Measurements from ENCODE around the gene TUFT1. TPM values are rescaled to one million over a fixed set of nuclear protein-coding genes. Genes with fewer than 3 reads are reported as not detected.
"Not testable (repeated sequence)": the region's sequence is repeated elsewhere in the genome, so short reads cannot be mapped to it uniquely, and the experiment has no call there.

The TUFT1 gene
- total RNA-seq, 2 experiments from 2014 or later = 3.0 to 4.1 TPM

- intact Hi-C loops (cut with micrococcal nuclease) = loop anchor here (5.0 kb wide), 1 partner anchor 231 kb away; the partner anchor contains the start of gene ZNF687
- ChIA-PET CTCF (no interaction called here), POLR2A (no interaction called here)
- Mint-ChIP-seq H3K36me3 (no peaks in the 10 kb centered on the region), H3K4me1 (ENCODE audit: low read depth) (peaks cover 20% of the 10 kb centered on the region), H3K27ac (no peak overlapping the region), H3K4me3 (no peak overlapping the region), H3K9me3 (no peaks in the 10 kb centered on the region), H3K27me3 (no peaks in the 10 kb centered on the region)
- no peak for DNase-seq
Observed at GRCh38 chr1:151512801-151513625, 27.1 kb upstream of the TUFT1 start.

GRCh38 chr1:151513626-151514121, 26.4 kb upstream of the TUFT1 start:
- H3K9me3 Mint-ChIP-seq = no peaks in the 10 kb centered on the region
- H3K36me3 Mint-ChIP-seq = no peaks in the 10 kb centered on the region
- ChIA-PET POLR2A (no interaction called here), CTCF (no interaction called here)
- peak; percentile 34 for DNase-seq
- H3K27ac Mint-ChIP-seq = no peak overlapping the region
- H3K4me3 Mint-ChIP-seq = no peak overlapping the region
- H3K27me3 Mint-ChIP-seq = no peaks in the 10 kb centered on the region
- intact Hi-C loops (cut with micrococcal nuclease) = loop anchor here (5.0 kb wide), 1 partner anchor 231 kb away; the partner anchor contains the start of gene ZNF687
- peaks cover 20% of the 10 kb centered on the region for H3K4me1 Mint-ChIP-seq (ENCODE audit: low read depth)

- Mint-ChIP-seq H3K27me3 (no peaks in the 10 kb centered on the region), H3K27ac (no peak overlapping the region), H3K9me3 (no peaks in the 10 kb centered on the region), H3K36me3 (no peaks in the 10 kb centered on the region), H3K4me3 (no peak overlapping the region), H3K4me1 (ENCODE audit: low read depth) (peaks cover 20% of the 10 kb centered on the region)
- DNase-seq = no peak
- ChIA-PET CTCF (no interaction called here), POLR2A (no interaction called here)
- intact Hi-C loops (cut with micrococcal nuclease) = loop anchor here (5.0 kb wide), 1 partner anchor 232 kb away; the partner anchor contains the start of gene ZNF687
Observed at GRCh38 chr1:151514366-151514765, 25.7 kb upstream of the TUFT1 start.

GRCh38 chr1:151515265-151515664, 24.8 kb upstream of the TUFT1 start:
- no peak for DNase-seq
- Mint-ChIP-seq H3K27ac (no peak overlapping the region), H3K4me1 (ENCODE audit: low read depth) (peaks cover 20% of the 10 kb centered on the region), H3K27me3 (no peaks in the 10 kb centered on the region), H3K9me3 (no peaks in the 10 kb centered on the region), H3K36me3 (no peaks in the 10 kb centered on the region), H3K4me3 (no peak overlapping the region)
- ChIA-PET POLR2A (no interaction called here), CTCF (no interaction called here)
- intact Hi-C loops (cut with micrococcal nuclease) = no loop called here

GRCh38 chr1:151516031-151516511, 24.0 kb upstream of the TUFT1 start:
- no peak for DNase-seq
- intact Hi-C loops (cut with micrococcal nuclease) = no loop called here
- Mint-ChIP-seq H3K4me3 (no peak overlapping the region), H3K9me3 (no peaks in the 10 kb centered on the region), H3K4me1 (ENCODE audit: low read depth) (peaks cover 18% of the 10 kb centered on the region), H3K27ac (no peak overlapping the region), H3K27me3 (no peaks in the 10 kb centered on the region), H3K36me3 (no peaks in the 10 kb centered on the region)
- ChIA-PET POLR2A (no interaction called here), CTCF (no interaction called here)

GRCh38 chr1:151518431-151518830, 21.7 kb upstream of the TUFT1 start:
- Mint-ChIP-seq H3K4me1 (ENCODE audit: low read depth) (peaks cover 9% of the 10 kb centered on the region), H3K4me3 (no peak overlapping the region), H3K27me3 (no peaks in the 10 kb centered on the region), H3K36me3 (no peaks in the 10 kb centered on the region), H3K9me3 (no peaks in the 10 kb centered on the region), H3K27ac (no peak overlapping the region)
- intact Hi-C loops (cut with micrococcal nuclease) = no loop called here
- ChIA-PET POLR2A (no interaction called here), CTCF (no interaction called here)
- DNase-seq = no peak

- Mint-ChIP-seq H3K4me1 (ENCODE audit: low read depth) (peaks cover 4% of the 10 kb centered on the region), H3K27me3 (no peaks in the 10 kb centered on the region), H3K4me3 (no peak overlapping the region), H3K27ac (no peak overlapping the region), H3K9me3 (no peaks in the 10 kb centered on the region), H3K36me3 (no peaks in the 10 kb centered on the region)
- intact Hi-C loops (cut with micrococcal nuclease) = no loop called here
- ChIA-PET POLR2A (no interaction called here), CTCF (no interaction called here)
- no peak for DNase-seq
Observed at GRCh38 chr1:151518936-151519335, 21.2 kb upstream of the TUFT1 start.

GRCh38 chr1:151519667-151520066, 20.4 kb upstream of the TUFT1 start:
- ChIA-PET CTCF (no interaction called here), POLR2A (no interaction called here)
- Mint-ChIP-seq H3K27ac (no peak overlapping the region), H3K27me3 (no peaks in the 10 kb centered on the region), H3K4me1 (ENCODE audit: low read depth) (no peaks in the 10 kb centered on the region), H3K9me3 (no peaks in the 10 kb centered on the region), H3K4me3 (no peak overlapping the region), H3K36me3 (no peaks in the 10 kb centered on the region)
- intact Hi-C loops (cut with micrococcal nuclease) = no loop called here
- no peak for DNase-seq

- DNase-seq = no peak
- no peaks in the 10 kb centered on the region for H3K4me1 Mint-ChIP-seq (ENCODE audit: low read depth)
- intact Hi-C loops (cut with micrococcal nuclease) = no loop called here
- H3K27ac Mint-ChIP-seq = no peak overlapping the region
- H3K27me3 Mint-ChIP-seq = no peaks in the 10 kb centered on the region
- no peaks in the 10 kb centered on the region for H3K9me3 Mint-ChIP-seq
- H3K4me3 Mint-ChIP-seq = no peak overlapping the region
- ChIA-PET POLR2A (no interaction called here), CTCF (interaction anchor here (0.9 to 1.9 kb wide), 2 partner anchors 20 to 76 kb away, joined by 3 to 7 read pairs; no protein-coding TSS in a partner anchor)
- no peaks in the 10 kb centered on the region for H3K36me3 Mint-ChIP-seq
Observed at GRCh38 chr1:151520359-151520758, 19.8 kb upstream of the TUFT1 start.

GRCh38 chr1:151522427-151522826, 17.7 kb upstream of the TUFT1 start:
- POLR2A ChIA-PET; H3K4me3 Mint-ChIP-seq; H3K9me3 Mint-ChIP-seq; H3K4me1 Mint-ChIP-seq (ENCODE audit: low read depth); H3K36me3 Mint-ChIP-seq; H3K27ac Mint-ChIP-seq; H3K27me3 Mint-ChIP-seq; intact Hi-C loops (cut with micrococcal nuclease); DNase-seq: not testable (repeated sequence)
- CTCF ChIA-PET = interaction anchor here (0.7 to 1.3 kb wide), 2 partner anchors 9 to 11 kb away, joined by 4 to 7 read pairs; partner anchors contain the start of gene CGN

GRCh38 chr1:151523326-151523725, 16.8 kb upstream of the TUFT1 start:
- Mint-ChIP-seq H3K4me3 (no peak overlapping the region), H3K27me3 (no peaks in the 10 kb centered on the region), H3K27ac (no peak overlapping the region), H3K4me1 (ENCODE audit: low read depth) (no peaks in the 10 kb centered on the region), H3K9me3 (no peaks in the 10 kb centered on the region), H3K36me3 (no peaks in the 10 kb centered on the region)
- DNase-seq = no peak
- intact Hi-C loops (cut with micrococcal nuclease) = no loop called here
- CTCF ChIA-PET = interaction anchor here (1.0 kb wide), 1 partner anchor 79 kb away, joined by 3 read pairs; no protein-coding TSS in a partner anchor
- POLR2A ChIA-PET = no interaction called here

- no peaks in the 10 kb centered on the region for H3K9me3 Mint-ChIP-seq
- H3K4me3 Mint-ChIP-seq = no peak overlapping the region
- no peak for DNase-seq
- POLR2A ChIA-PET = no interaction called here
- no peaks in the 10 kb centered on the region for H3K36me3 Mint-ChIP-seq
- H3K27me3 Mint-ChIP-seq = no peaks in the 10 kb centered on the region
- intact Hi-C loops (cut with micrococcal nuclease) = no loop called here
- CTCF ChIA-PET = interaction anchor here (0.6 to 1.0 kb wide), 2 partner anchors 50 to 226 kb away, joined by 3 read pairs; no protein-coding TSS in a partner anchor
- H3K4me1 Mint-ChIP-seq (ENCODE audit: low read depth) = no peaks in the 10 kb centered on the region
- no peak overlapping the region for H3K27ac Mint-ChIP-seq
Observed at GRCh38 chr1:151524736-151525135, 15.4 kb upstream of the TUFT1 start.

Measured in activated CD4-positive, alpha-beta memory T cell treated with anti-CD3 and anti-CD28 coated beads for 36 hours (primary cell).